ENCODE results near the gene CYP21A2.
"Not testable (repeated sequence)": the region's sequence is repeated elsewhere in the genome, so short reads cannot be mapped to it uniquely, and the experiment has no call there.

DNA sequence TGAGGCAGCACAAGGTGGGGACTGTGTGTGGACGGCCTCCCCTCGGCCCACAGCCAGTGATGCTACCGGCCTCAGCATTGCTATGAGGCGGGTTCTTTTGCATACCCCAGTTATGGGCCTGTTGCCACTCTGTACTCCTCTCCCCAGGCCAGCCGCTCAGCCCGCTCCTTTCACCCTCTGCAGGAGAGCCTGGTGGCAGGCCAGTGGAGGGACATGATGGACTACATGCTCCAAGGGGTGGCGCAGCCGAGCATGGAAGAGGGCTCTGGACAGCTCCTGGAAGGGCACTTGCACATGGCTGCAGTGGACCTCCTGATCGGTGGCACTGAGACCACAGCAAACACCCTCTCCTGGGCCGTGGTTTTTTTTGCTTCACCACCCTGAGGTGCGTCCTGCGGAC is 31.1 kb upstream of the CYP21A2 start:
- not testable (repeated sequence) for TF ChIP-seq POLR2AphosphoS5 (IDR thresholded peaks at IDR 0.05)
- TF ChIP-seq, protein P1, sequence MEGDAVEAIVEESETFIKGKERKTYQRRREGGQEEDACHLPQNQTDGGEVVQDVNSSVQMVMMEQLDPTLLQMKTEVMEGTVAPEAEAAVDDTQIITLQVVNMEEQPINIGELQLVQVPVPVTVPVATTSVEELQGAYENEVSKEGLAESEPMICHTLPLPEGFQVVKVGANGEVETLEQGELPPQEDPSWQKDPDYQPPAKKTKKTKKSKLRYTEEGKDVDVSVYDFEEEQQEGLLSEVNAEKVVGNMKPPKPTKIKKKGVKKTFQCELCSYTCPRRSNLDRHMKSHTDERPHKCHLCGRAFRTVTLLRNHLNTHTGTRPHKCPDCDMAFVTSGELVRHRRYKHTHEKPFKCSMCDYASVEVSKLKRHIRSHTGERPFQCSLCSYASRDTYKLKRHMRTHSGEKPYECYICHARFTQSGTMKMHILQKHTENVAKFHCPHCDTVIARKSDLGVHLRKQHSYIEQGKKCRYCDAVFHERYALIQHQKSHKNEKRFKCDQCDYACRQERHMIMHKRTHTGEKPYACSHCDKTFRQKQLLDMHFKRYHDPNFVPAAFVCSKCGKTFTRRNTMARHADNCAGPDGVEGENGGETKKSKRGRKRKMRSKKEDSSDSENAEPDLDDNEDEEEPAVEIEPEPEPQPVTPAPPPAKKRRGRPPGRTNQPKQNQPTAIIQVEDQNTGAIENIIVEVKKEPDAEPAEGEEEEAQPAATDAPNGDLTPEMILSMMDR (IDR thresholded peaks at IDR 0.05) = not testable (repeated sequence)

Measured in prostate gland (tissue), 2 donors.